ENCODE data around the gene DLG2. TPM values are rescaled to one million over a fixed set of nuclear protein-coding genes. Genes with fewer than 3 reads are reported as not detected.

DLG2 gene
- total RNA-seq, 1 donor from 2014 or later: 6.7 TPM

DNA sequence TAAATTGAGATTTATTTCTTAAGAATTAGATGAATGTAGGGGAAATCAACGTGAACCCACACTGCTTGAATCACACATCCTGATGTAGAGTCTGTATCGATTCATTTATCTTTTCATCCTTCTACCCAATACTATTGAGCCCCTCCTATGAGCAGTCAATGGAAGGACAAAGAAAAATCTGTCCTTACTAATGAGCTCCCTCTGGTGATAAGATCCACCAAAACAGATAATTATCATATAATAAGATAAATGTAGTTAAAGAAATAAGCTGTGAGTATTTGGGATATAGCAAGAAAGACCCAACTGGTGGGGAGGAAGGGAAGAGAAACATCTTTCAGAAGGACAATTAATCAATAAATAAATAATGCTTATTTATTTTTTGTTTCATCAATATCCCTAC is 1955.9 kb downstream of the DLG2 start:
- no peaks in the 10 kb centered on the region for H3K4me1 Mint-ChIP-seq
- H3K27ac Mint-ChIP-seq: no peak overlapping the region
- no peaks in the 10 kb centered on the region for H3K9me3 Mint-ChIP-seq
- TF ChIP-seq, protein P1, sequence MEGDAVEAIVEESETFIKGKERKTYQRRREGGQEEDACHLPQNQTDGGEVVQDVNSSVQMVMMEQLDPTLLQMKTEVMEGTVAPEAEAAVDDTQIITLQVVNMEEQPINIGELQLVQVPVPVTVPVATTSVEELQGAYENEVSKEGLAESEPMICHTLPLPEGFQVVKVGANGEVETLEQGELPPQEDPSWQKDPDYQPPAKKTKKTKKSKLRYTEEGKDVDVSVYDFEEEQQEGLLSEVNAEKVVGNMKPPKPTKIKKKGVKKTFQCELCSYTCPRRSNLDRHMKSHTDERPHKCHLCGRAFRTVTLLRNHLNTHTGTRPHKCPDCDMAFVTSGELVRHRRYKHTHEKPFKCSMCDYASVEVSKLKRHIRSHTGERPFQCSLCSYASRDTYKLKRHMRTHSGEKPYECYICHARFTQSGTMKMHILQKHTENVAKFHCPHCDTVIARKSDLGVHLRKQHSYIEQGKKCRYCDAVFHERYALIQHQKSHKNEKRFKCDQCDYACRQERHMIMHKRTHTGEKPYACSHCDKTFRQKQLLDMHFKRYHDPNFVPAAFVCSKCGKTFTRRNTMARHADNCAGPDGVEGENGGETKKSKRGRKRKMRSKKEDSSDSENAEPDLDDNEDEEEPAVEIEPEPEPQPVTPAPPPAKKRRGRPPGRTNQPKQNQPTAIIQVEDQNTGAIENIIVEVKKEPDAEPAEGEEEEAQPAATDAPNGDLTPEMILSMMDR (IDR thresholded peaks at IDR 0.05; ENCODE audit: unreplicated experiment): no peak
- no peaks in the 10 kb centered on the region for H3K27me3 Mint-ChIP-seq (ENCODE audit: low read depth)
- no peaks in the 10 kb centered on the region for H3K36me3 Mint-ChIP-seq
- H3K4me3 Mint-ChIP-seq: no peak overlapping the region
- DNase-seq (ENCODE audit: low spot score in 2 of 2, unreplicated experiment in 2 of 2): no peak

DNA sequence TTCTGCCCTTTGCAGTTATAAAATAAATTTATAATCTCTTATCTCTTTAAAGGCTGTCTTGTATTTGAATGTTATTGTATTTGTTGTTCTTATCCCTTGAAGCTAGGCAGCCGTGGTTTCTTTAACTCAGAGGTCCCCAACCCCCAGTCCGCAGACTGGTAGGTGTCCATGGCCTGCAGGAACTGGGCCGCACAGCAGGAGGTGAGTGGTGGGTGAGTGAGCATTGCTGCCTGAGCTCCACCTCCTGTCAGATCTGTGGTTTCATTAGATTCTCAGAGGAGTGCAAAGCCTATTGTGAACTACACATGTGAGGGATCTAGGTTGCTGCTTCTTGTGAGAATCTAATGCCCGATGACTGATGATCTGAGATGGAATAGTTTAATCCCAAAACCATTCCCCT is 1961.0 kb downstream of the DLG2 start:
- DNase-seq (ENCODE audit: low spot score in 2 of 2, unreplicated experiment in 2 of 2): no peak
- Mint-ChIP-seq H3K36me3 (no peaks in the 10 kb centered on the region), H3K9me3 (no peaks in the 10 kb centered on the region), H3K27ac (no peak overlapping the region), H3K4me1 (peaks cover 5% of the 10 kb centered on the region), H3K27me3 (ENCODE audit: low read depth) (no peaks in the 10 kb centered on the region), H3K4me3 (no peak overlapping the region)
- TF ChIP-seq, protein P1 (IDR thresholded peaks at IDR 0.05; ENCODE audit: unreplicated experiment): no peak

DNA sequence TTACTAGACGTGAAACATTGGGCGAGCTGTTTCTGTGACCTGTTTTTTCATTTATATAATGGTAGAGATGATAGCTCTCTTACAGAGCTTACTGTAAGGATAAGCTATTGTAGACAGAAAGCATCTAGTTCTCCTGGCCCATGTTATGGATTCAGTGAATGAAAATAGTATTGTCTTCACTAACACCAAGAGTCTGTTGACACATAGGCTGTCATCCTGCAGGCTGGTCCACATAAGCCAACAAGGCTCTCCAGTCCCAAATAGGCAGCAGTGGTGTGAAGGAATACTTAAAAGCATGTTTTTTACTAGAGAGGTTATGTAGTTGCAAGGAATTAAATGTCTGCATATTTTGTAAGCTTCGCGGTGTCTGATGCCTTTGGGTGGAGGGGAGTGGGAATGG is 1963.2 kb downstream of the DLG2 start:
- no peak overlapping the region for H3K4me3 Mint-ChIP-seq
- no peaks in the 10 kb centered on the region for H3K9me3 Mint-ChIP-seq
- no peaks in the 10 kb centered on the region for H3K27me3 Mint-ChIP-seq (ENCODE audit: low read depth)
- no peaks in the 10 kb centered on the region for H3K36me3 Mint-ChIP-seq
- H3K4me1 Mint-ChIP-seq: peaks cover 8% of the 10 kb centered on the region
- DNase-seq (ENCODE audit: low spot score in 2 of 2, unreplicated experiment in 2 of 2): no peak
- TF ChIP-seq, protein P1 (IDR thresholded peaks at IDR 0.05; ENCODE audit: unreplicated experiment): no peak
- no peak overlapping the region for H3K27ac Mint-ChIP-seq

DNA sequence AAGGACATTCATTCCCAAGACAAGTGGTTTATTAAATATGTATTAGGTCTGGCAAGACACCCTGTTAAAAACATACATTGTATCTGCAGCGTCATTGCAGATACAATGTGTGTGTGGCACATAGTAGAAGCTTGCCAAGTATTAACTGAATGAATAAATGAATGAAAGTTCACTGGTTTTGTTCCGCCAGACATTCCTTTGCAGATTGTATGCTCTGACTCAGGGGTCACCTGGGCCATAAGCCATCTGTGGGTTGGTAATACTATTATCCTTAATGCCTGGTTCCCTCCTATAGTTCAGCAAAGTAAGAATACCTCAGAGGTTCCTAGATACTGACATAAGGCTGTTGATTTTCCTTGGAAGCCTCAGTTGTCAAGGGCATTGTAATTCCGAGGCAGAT is 1963.7 kb downstream of the DLG2 start:
- DNase-seq (ENCODE audit: low spot score in 2 of 2, unreplicated experiment in 2 of 2): no peak

DNA sequence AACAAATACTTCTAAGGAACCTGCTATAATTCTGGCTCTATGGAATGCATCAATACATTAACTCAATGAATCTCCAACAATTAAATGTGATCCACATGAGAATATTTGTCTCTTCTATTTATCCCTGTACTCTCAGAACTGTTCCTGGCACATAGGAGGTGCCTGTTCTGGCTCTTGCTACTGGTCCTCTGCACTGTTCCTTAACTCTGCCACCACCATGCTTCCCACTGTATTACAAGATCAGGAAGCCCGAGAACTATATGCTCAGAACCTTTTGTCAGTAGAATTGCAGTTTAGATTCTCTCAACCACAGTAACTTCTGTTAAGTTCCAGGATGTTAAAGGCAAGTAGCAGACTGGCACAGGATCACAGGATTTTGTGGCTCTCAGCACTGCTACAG is 1964.7 kb downstream of the DLG2 start:
- Mint-ChIP-seq H3K27ac (no peak overlapping the region), H3K4me1 (peaks cover 8% of the 10 kb centered on the region), H3K27me3 (ENCODE audit: low read depth) (no peaks in the 10 kb centered on the region), H3K9me3 (no peaks in the 10 kb centered on the region), H3K36me3 (no peaks in the 10 kb centered on the region), H3K4me3 (no peak overlapping the region)
- no peak for DNase-seq (ENCODE audit: low spot score in 2 of 2, unreplicated experiment in 2 of 2)
- TF ChIP-seq, protein P1 (IDR thresholded peaks at IDR 0.05; ENCODE audit: unreplicated experiment): no peak

More for the DNA sequence above, 1963.7 kb downstream of the DLG2 start:
- H3K27me3 Mint-ChIP-seq (ENCODE audit: low read depth): no peaks in the 10 kb centered on the region
- H3K9me3 Mint-ChIP-seq: no peaks in the 10 kb centered on the region
- no peaks in the 10 kb centered on the region for H3K36me3 Mint-ChIP-seq
- H3K27ac Mint-ChIP-seq: no peak overlapping the region
- no peak overlapping the region for H3K4me3 Mint-ChIP-seq
- TF ChIP-seq, protein P1 (IDR thresholded peaks at IDR 0.05; ENCODE audit: unreplicated experiment): no peak
- H3K4me1 Mint-ChIP-seq: peaks cover 8% of the 10 kb centered on the region

Data from mesothelial cell of epicardium (in vitro differentiated cells).